GM23338 (cell line): ENCODE results near the gene GALNT9. TPM values are rescaled to one million over a fixed set of nuclear protein-coding genes. Genes with fewer than 3 reads are reported as not detected.

ENCODE experiments used
- ATAC-seq: fragments of 200-7000 bp; cut with Tn5 transposase; 3 replicates; pipeline ENCODE4 v1.9.1; 2020
- DNase-seq: peaks from one replicate; pipeline ENCODE4 v3.0.0-alpha.2; 2015; ENCODE audit warnings: low spot score
- H2AFZ ChIP-seq: fragments of 200-600 bp; sonication (generic); 2 replicates; pipeline ENCODE4 v1.8.0; 2016; ENCODE audit warnings: antibody characterized with exemption, mild to moderate bottlenecking, moderate library complexity
- H3F3A ChIP-seq: fragments of 200-600 bp; sonication (generic); replicated peaks from 2 replicates; pipeline ENCODE4 v1.8.0; 2017; ENCODE audit warnings: antibody characterized with exemption, mixed run types, low read depth
- H3K27ac ChIP-seq: fragments of 200-600 bp; sonication (generic); 2 replicates; pipeline ENCODE4 v1.6.1; 2016; ENCODE audit warnings: low read depth
- H3K27me3 ChIP-seq: fragments of 200-600 bp; sonication (generic); 2 replicates; pipeline ENCODE4 v1.8.0; 2016; ENCODE audit warnings: mild to moderate bottlenecking, mixed run types, moderate library complexity; ENCODE audit not compliant: insufficient read depth
- H3K36me3 ChIP-seq: fragments of 200-600 bp; sonication (generic); 2 replicates; pipeline ENCODE4 v1.8.0; 2016; ENCODE audit warnings: mild to moderate bottlenecking; ENCODE audit not compliant: insufficient read depth
- H3K4me1 ChIP-seq: fragments of 200-600 bp; sonication (generic); 2 replicates; pipeline ENCODE4 v1.8.0; 2016; ENCODE audit warnings: mild to moderate bottlenecking, moderate library complexity; ENCODE audit not compliant: insufficient read depth
- H3K4me2 ChIP-seq: fragments of 200-600 bp; sonication (generic); 2 replicates; pipeline ENCODE4 v1.7.1; 2017; ENCODE audit warnings: mixed run types
- H3K4me3 ChIP-seq: fragments of 200-600 bp; sonication (generic); 2 replicates; pipeline ENCODE4 v1.6.1; 2016; ENCODE audit warnings: mixed run types
- H3K79me2 ChIP-seq: fragments of 200-600 bp; sonication (generic); replicated peaks from 2 replicates; pipeline ENCODE4 v1.8.0; 2017; ENCODE audit warnings: mild to moderate bottlenecking; ENCODE audit not compliant: insufficient read depth
- H3K9me2 ChIP-seq: fragments of 200-600 bp; sonication (generic); 2 replicates; pipeline ENCODE4 v1.8.0; 2017; ENCODE audit not compliant: insufficient read depth
- H4K20me1 ChIP-seq: fragments of 200-600 bp; sonication (generic); replicated peaks from 2 replicates; pipeline ENCODE4 v1.8.0; 2017; ENCODE audit warnings: mild to moderate bottlenecking; ENCODE audit not compliant: insufficient read depth
- H3K27ac Mint-ChIP-seq: 2 replicates; pipeline ENCODE4 v1.8.0; 2020; ENCODE audit warnings: inconsistent platforms, mild to moderate bottlenecking, moderate library complexity, mixed read lengths
- H3K27me3 Mint-ChIP-seq: 3 replicates; pipeline ENCODE4 v1.8.0; 2022; ENCODE audit warnings: low read depth, mild to moderate bottlenecking, moderate library complexity, mixed read lengths, inconsistent platforms; ENCODE audit not compliant: insufficient read depth, poor library complexity
- H3K36me3 Mint-ChIP-seq: 3 replicates; pipeline ENCODE4 v1.8.0; 2021; ENCODE audit warnings: low read depth, mild to moderate bottlenecking, inconsistent platforms, moderate library complexity, mixed read lengths
- H3K4me1 Mint-ChIP-seq: 3 replicates; pipeline ENCODE4 v1.8.0; 2020; ENCODE audit warnings: mild to moderate bottlenecking, inconsistent platforms, mixed read lengths
- H3K4me3 Mint-ChIP-seq: 3 replicates; pipeline ENCODE4 v1.8.0; 2021; ENCODE audit warnings: moderate library complexity, mild to moderate bottlenecking, inconsistent platforms, mixed read lengths
- H3K9me3 Mint-ChIP-seq: 3 replicates; pipeline ENCODE4 v1.8.0; 2020; ENCODE audit warnings: moderate library complexity, mild to moderate bottlenecking, inconsistent platforms, mixed read lengths
- EZH2 ChIP-seq: fragments of 200-600 bp; sonication (generic); IDR thresholded peaks from one replicate; pipeline ENCODE4 v1.8.0; 2017; ENCODE audit warnings: antibody characterized with exemption, mild to moderate bottlenecking, low read depth; ENCODE audit not compliant: unreplicated experiment
- EZH2phosphoT487 ChIP-seq: fragments of 200-600 bp; sonication (generic); IDR thresholded peaks from one replicate; pipeline ENCODE4 v1.8.1; 2018; ENCODE audit warnings: antibody characterized with exemption; ENCODE audit not compliant: unreplicated experiment
- JUNB ChIP-seq: IDR thresholded peaks from one replicate; pipeline ENCODE4 v1.6.1; 2016; ENCODE audit warnings: antibody characterized with exemption; ENCODE audit not compliant: unreplicated experiment
- NANOG ChIP-seq: IDR thresholded peaks from 2 replicates; pipeline ENCODE4 v1.6.1; 2016; ENCODE audit warnings: antibody characterized with exemption, borderline replicate concordance
- POLR2AphosphoS5 ChIP-seq: IDR thresholded peaks from 2 replicates; pipeline ENCODE4 v1.6.1; 2016; ENCODE audit warnings: antibody characterized with exemption, low read depth
- STAT1 ChIP-seq: IDR thresholded peaks from one replicate; pipeline ENCODE4 v1.6.1; 2016; ENCODE audit warnings: antibody characterized with exemption; ENCODE audit not compliant: unreplicated experiment
- ZNF114 ChIP-seq: fragments of 250-450 bp; sonication (Bioruptor Pico); IDR thresholded peaks from 2 replicates; pipeline ENCODE4 v1.5.0; 2020; ENCODE audit warnings: mild to moderate bottlenecking, moderate library complexity
- polyA plus RNA-seq: library from polyadenylated mRNA; unstranded; fragments of >200 nt; fragmentation: Nextera tagmentation; extraction: Ambion mirVana; gene quantifications from 2 replicates; pipeline ENCODE4 v1.2.1, GENCODE V29; 2016
- total RNA-seq: library from RNA; depleted of rRNA; stranded (reverse); fragments of >200 nt; shearing (Covaris generic); gene quantifications from 2 replicates; pipeline ENCODE4 v1.2.3, GENCODE V29; 2014
- TF ChIP-seq, protein P1 (sequence below): IDR thresholded peaks from 2 replicates; pipeline ENCODE4 v1.6.1; 2016; ENCODE audit warnings: antibody characterized with exemption
- TF ChIP-seq, protein P2 (sequence below): fragments of 250-450 bp; sonication (Bioruptor Pico); IDR thresholded peaks from 2 replicates; pipeline ENCODE4 v1.5.0; 2020; ENCODE audit warnings: mild to moderate bottlenecking, moderate library complexity

The GALNT9 gene
- total and polyA plus RNA-seq, 2 experiments from 2014 or later: 0.81 to 2.5 TPM

DNA sequence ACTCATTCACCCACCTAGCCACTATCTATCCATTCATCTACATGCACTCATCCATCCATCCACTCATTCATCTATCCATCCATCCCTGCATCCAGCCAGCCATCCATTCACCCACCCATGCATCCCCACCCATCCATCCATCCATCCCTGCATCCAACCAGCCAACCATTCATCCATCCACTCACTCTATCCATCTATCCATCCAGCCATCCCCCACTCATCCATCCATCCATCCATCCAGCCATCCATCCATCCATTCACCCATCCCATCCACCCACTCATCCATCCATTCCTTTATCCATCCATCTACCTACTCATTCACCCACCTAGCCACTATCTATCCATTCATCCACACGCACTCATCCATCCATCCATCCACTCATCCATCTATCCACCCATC, 112.0 kb downstream of the GALNT9 start:
- H3K27ac ChIP-seq: no peak overlapping the region
- no peak overlapping the region for H3K4me3 ChIP-seq
- no peak overlapping the region for H3K4me3 Mint-ChIP-seq
- H3K27ac Mint-ChIP-seq: no peak overlapping the region
- H3K4me2 ChIP-seq: no peak overlapping the region
- no peaks in the 10 kb centered on the region for H3K79me2 ChIP-seq
- H4K20me1 ChIP-seq: no peaks in the 10 kb centered on the region
- H3K9me2 ChIP-seq: no peaks in the 10 kb centered on the region
- 0 out of 2 replicates have a peak, but pooled peaks cover 3% of the 10 kb centered on the region for H3F3A ChIP-seq
- no peak for DNase-seq
- no peak for ATAC-seq
- TF ChIP-seq NANOG (no peak), ZNF114 (CRISPR knock-in tag) (no peak), JUNB (no peak), POLR2AphosphoS5 (no peak)
- TF ChIP-seq, protein P1, sequence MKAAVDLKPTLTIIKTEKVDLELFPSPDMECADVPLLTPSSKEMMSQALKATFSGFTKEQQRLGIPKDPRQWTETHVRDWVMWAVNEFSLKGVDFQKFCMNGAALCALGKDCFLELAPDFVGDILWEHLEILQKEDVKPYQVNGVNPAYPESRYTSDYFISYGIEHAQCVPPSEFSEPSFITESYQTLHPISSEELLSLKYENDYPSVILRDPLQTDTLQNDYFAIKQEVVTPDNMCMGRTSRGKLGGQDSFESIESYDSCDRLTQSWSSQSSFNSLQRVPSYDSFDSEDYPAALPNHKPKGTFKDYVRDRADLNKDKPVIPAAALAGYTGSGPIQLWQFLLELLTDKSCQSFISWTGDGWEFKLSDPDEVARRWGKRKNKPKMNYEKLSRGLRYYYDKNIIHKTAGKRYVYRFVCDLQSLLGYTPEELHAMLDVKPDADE: no peak
- H3K4me1 ChIP-seq: no peaks in the 10 kb centered on the region
- H3K4me1 Mint-ChIP-seq: no peaks in the 10 kb centered on the region
- H3K9me3 Mint-ChIP-seq: peaks cover 12% of the 10 kb centered on the region
- H2AFZ ChIP-seq: no peak overlapping the region
- peaks cover 3% of the 10 kb centered on the region; the same call in 2 of the 3 replicates for H3K36me3 Mint-ChIP-seq
- H3K36me3 ChIP-seq: no peaks in the 10 kb centered on the region
- peaks cover 16% of the 10 kb centered on the region for H3K27me3 Mint-ChIP-seq
- 0 out of 2 replicates have a peak, but pooled peaks cover 3% of the 10 kb centered on the region for H3K27me3 ChIP-seq

DNA sequence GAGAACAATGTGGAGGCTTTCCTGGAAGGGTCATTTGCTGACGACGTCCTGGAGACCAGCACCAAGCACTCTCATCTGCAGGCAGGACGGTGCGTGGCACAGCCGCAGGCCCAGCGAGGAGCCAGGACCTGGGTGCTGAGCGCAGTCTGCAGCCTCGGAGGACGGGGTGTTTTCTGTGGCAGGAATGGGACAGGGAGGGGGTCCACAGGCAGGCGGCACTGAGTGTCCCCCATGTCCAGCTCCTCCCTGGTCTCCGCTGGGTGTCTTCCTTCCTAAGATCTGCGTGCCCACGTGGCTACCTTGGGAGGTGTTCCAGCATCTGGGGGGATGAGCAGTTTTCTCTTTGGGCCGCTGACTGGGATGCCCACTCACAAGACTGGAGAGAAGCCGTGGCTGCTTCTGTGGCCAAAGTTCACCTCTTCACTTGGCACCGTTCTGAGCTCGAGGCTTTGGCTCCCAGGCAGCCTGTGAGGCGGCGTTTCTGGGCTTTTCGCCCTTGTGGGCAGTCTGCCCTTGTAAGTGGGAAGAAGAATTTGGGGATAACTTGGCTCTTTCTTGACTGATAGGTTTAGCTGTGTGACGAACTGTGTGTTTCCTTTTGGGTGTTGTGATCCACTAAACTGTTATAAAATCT, 112.9 kb downstream of the GALNT9 start:
- H3K9me3 Mint-ChIP-seq: peaks cover 12% of the 10 kb centered on the region
- ATAC-seq (no peak), DNase-seq (no peak)
- Histone ChIP-seq H3K9me2 (no peaks in the 10 kb centered on the region), H3K4me2 (no peak overlapping the region), H2AFZ (no peak overlapping the region), H4K20me1 (no peaks in the 10 kb centered on the region), H3K27ac (no peak overlapping the region), H3K27me3 (0 out of 2 replicates have a peak, but pooled peaks cover 3% of the 10 kb centered on the region), H3K4me3 (no peak overlapping the region), H3K4me1 (no peaks in the 10 kb centered on the region), H3K79me2 (no peaks in the 10 kb centered on the region), H3K36me3 (no peaks in the 10 kb centered on the region), H3F3A (no peaks in the 10 kb centered on the region)
- peaks cover 3% of the 10 kb centered on the region; the same call in 2 of the 3 replicates for H3K36me3 Mint-ChIP-seq
- TF ChIP-seq STAT1: no peak
- TF ChIP-seq EZH2phosphoT487: no peak
- no peak for TF ChIP-seq ZNF114 (CRISPR knock-in tag)
- no peak for TF ChIP-seq EZH2
- TF ChIP-seq, protein P2, sequence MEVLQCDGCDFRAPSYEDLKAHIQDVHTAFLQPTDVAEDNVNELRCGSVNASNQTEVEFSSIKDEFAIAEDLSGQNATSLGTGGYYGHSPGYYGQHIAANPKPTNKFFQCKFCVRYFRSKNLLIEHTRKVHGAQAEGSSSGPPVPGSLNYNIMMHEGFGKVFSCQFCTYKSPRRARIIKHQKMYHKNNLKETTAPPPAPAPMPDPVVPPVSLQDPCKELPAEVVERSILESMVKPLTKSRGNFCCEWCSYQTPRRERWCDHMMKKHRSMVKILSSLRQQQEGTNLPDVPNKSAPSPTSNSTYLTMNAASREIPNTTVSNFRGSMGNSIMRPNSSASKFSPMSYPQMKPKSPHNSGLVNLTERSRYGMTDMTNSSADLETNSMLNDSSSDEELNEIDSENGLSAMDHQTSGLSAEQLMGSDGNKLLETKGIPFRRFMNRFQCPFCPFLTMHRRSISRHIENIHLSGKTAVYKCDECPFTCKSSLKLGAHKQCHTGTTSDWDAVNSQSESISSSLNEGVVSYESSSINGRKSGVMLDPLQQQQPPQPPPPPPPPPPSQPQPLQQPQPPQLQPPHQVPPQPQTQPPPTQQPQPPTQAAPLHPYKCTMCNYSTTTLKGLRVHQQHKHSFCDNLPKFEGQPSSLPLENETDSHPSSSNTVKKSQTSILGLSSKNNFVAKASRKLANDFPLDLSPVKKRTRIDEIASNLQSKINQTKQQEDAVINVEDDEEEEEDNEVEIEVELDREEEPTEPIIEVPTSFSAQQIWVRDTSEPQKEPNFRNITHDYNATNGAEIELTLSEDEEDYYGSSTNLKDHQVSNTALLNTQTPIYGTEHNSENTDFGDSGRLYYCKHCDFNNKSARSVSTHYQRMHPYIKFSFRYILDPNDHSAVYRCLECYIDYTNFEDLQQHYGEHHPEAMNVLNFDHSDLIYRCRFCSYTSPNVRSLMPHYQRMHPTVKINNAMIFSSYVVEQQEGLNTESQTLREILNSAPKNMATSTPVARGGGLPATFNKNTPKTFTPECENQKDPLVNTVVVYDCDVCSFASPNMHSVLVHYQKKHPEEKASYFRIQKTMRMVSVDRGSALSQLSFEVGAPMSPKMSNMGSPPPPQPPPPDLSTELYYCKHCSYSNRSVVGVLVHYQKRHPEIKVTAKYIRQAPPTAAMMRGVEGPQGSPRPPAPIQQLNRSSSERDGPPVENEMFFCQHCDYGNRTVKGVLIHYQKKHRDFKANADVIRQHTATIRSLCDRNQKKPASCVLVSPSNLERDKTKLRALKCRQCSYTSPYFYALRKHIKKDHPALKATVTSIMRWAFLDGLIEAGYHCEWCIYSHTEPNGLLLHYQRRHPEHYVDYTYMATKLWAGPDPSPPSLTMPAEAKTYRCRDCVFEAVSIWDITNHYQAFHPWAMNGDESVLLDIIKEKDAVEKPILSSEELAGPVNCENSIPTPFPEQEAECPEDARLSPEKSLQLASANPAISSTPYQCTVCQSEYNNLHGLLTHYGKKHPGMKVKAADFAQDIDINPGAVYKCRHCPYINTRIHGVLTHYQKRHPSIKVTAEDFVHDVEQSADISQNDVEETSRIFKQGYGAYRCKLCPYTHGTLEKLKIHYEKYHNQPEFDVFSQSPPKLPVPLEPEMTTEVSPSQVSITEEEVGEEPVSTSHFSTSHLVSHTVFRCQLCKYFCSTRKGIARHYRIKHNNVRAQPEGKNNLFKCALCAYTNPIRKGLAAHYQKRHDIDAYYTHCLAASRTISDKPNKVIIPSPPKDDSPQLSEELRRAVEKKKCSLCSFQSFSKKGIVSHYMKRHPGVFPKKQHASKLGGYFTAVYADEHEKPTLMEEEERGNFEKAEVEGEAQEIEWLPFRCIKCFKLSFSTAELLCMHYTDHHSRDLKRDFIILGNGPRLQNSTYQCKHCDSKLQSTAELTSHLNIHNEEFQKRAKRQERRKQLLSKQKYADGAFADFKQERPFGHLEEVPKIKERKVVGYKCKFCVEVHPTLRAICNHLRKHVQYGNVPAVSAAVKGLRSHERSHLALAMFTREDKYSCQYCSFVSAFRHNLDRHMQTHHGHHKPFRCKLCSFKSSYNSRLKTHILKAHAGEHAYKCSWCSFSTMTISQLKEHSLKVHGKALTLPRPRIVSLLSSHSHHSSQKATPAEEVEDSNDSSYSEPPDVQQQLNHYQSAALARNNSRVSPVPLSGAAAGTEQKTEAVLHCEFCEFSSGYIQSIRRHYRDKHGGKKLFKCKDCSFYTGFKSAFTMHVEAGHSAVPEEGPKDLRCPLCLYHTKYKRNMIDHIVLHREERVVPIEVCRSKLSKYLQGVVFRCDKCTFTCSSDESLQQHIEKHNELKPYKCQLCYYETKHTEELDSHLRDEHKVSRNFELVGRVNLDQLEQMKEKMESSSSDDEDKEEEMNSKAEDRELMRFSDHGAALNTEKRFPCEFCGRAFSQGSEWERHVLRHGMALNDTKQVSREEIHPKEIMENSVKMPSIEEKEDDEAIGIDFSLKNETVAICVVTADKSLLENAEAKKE: no peak
- no peak overlapping the region for H3K4me3 Mint-ChIP-seq
- peaks cover 15% of the 10 kb centered on the region for H3K27me3 Mint-ChIP-seq
- no peak overlapping the region for H3K27ac Mint-ChIP-seq
- H3K4me1 Mint-ChIP-seq: no peaks in the 10 kb centered on the region
